NCI-H2196 treated with DMSO at 0.1 percent for 48 hours (cell line): Measurements from ENCODE around the gene CDH4.

Experiments used
- DNase-seq: peaks from one replicate; lab custom pipeline; 2025; ENCODE audit not compliant: unreplicated experiment; lab: John Stamatoyannopoulos, UW

CDH4 gene

GRCh38 chr20:61354001-61354390 lies 101.9 kb downstream of the CDH4 start:
- DNase-seq: no peak

- no peak for DNase-seq
These were observed 102.4 kb downstream of the CDH4 start for GRCh38 chr20:61354501-61354900.

- no peak for DNase-seq
These were observed 102.9 kb downstream of the CDH4 start for GRCh38 chr20:61354901-61355495.

- no peak for DNase-seq
These were observed 103.5 kb downstream of the CDH4 start for GRCh38 chr20:61355585-61355984.

GRCh38 chr20:61356196-61356595 lies 104.1 kb downstream of the CDH4 start:
- DNase-seq: no peak

- no peak for DNase-seq
These were observed 105.1 kb downstream of the CDH4 start for GRCh38 chr20:61357119-61357518.

- no peak for DNase-seq
These were observed 107.2 kb downstream of the CDH4 start for GRCh38 chr20:61359254-61359653.

GRCh38 chr20:61360296-61360695 lies 108.2 kb downstream of the CDH4 start:
- DNase-seq: no peak

- no peak for DNase-seq
These were observed 108.9 kb downstream of the CDH4 start for GRCh38 chr20:61360940-61361339.

GRCh38 chr20:61361501-61361900 lies 109.4 kb downstream of the CDH4 start:
- no peak for DNase-seq

GRCh38 chr20:61364147-61364546 lies 112.1 kb downstream of the CDH4 start:
- DNase-seq: no peak

- no peak for DNase-seq
These were observed 114.9 kb downstream of the CDH4 start for GRCh38 chr20:61366914-61367313.

- no peak for DNase-seq
These were observed 117.9 kb downstream of the CDH4 start for GRCh38 chr20:61369731-61370520.

- DNase-seq: no peak
These were observed 118.8 kb downstream of the CDH4 start for GRCh38 chr20:61370841-61371303.

GRCh38 chr20:61371501-61372136 lies 119.6 kb downstream of the CDH4 start:
- DNase-seq: no peak

- DNase-seq: no peak
These were observed 120.3 kb downstream of the CDH4 start for GRCh38 chr20:61372137-61373054.

- DNase-seq: no peak
These were observed 121.0 kb downstream of the CDH4 start for GRCh38 chr20:61373055-61373399.

- DNase-seq: no peak
These were observed 122.0 kb downstream of the CDH4 start for GRCh38 chr20:61373956-61374545.

GRCh38 chr20:61376541-61377240 lies 124.6 kb downstream of the CDH4 start:
- DNase-seq: no peak

GRCh38 chr20:61378694-61379355 lies 126.8 kb downstream of the CDH4 start:
- DNase-seq: no peak
